SU-DHL-6 (cell line): ENCODE measurements around the gene PNPLA6.

Source experiments
- EZH2phosphoT487 ChIP-seq: fragments of 200-600 bp; sonication (generic), shearing (Covaris generic); conservative IDR thresholded peaks from 2 replicates; pipeline ENCODE4 v1.6.1; 2018; ENCODE audit warnings: mild to moderate bottlenecking, antibody characterized with exemption, low read length, moderate library complexity, mixed read lengths
- TF ChIP-seq, protein P1 (sequence below): fragments of 200-600 bp; sonication (generic); IDR thresholded peaks from one replicate; pipeline ENCODE4 v1.5.1; 2017; ENCODE audit warnings: antibody characterized with exemption, mild to moderate bottlenecking, low read length, moderate library complexity; ENCODE audit not compliant: insufficient read depth, poor library complexity, severe bottlenecking

DNA sequence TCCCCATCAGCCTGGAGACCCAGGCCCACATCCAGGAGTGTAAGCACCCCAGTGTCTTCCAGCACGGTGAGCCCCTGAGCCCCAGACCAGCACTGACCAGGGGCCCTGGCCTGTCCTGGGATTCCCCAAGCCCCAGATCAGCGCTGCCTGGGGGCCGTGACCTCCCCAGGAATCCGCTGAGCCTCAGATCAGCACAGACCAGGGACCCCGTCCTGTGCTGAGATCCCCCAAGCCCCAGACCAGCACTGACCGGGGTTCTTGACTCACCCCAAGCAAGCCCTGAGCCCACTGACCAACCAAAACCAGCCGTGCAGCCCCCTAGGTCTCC is 7.4 kb upstream of the PNPLA6 start:
- TF ChIP-seq, protein P1, sequence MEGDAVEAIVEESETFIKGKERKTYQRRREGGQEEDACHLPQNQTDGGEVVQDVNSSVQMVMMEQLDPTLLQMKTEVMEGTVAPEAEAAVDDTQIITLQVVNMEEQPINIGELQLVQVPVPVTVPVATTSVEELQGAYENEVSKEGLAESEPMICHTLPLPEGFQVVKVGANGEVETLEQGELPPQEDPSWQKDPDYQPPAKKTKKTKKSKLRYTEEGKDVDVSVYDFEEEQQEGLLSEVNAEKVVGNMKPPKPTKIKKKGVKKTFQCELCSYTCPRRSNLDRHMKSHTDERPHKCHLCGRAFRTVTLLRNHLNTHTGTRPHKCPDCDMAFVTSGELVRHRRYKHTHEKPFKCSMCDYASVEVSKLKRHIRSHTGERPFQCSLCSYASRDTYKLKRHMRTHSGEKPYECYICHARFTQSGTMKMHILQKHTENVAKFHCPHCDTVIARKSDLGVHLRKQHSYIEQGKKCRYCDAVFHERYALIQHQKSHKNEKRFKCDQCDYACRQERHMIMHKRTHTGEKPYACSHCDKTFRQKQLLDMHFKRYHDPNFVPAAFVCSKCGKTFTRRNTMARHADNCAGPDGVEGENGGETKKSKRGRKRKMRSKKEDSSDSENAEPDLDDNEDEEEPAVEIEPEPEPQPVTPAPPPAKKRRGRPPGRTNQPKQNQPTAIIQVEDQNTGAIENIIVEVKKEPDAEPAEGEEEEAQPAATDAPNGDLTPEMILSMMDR = no peak
- no peak for TF ChIP-seq EZH2phosphoT487
